ENCODE data around the gene NCK2. TPM values are rescaled to one million over a fixed set of nuclear protein-coding genes. Genes with fewer than 3 reads are reported as not detected.

NCK2 gene
- total and polyA plus RNA-seq, 2 of the 4 experiments (the other 2 are of a cell fraction), result 15.8 to 22.2 TPM

- H2BK20ac ChIP-seq (ENCODE audit: low read depth, low read length), result no peak overlapping the region
- H3K9me1 ChIP-seq (ENCODE audit: insufficient read depth, low read length), result peaks cover 3% of the 10 kb centered on the region; the same call in 1 of the 2 replicates
- in situ Hi-C loops (cut with MboI; ENCODE audit: low sequenced_read_pairs) (no loop called here), intact Hi-C loops (cut with micrococcal nuclease) (no loop called here), dilution Hi-C loops (cut with HindIII; ENCODE audit: low sequenced_read_pairs, unreplicated experiment) (no loop called here)
- H2AFZ ChIP-seq (replicated peaks; ENCODE audit: low read length, poor library complexity), result no peak overlapping the region
- no peak overlapping the region for H2BK120ac ChIP-seq (ENCODE audit: low read depth, low read length)
- H3K18ac ChIP-seq (ENCODE audit: low read depth, low read length), result no peak overlapping the region
- no peak overlapping the region for H4K5ac ChIP-seq (ENCODE audit: low read depth, low read length)
- H2AK9ac ChIP-seq (replicated peaks; ENCODE audit: low read depth, low read length, poor library complexity), result no peak overlapping the region
- no TSS peak for BruUV-seq (replicated peaks)
- no peaks in the 10 kb centered on the region for H3K36me3 ChIP-seq (ENCODE audit: control insufficient read depth, insufficient read depth, low read length)
- H3K79me1 ChIP-seq (ENCODE audit: low read depth in 1 of 2, low read length in 2 of 2), result peaks cover 43 to 56% of the 10 kb centered on the region in 2 experiments
- H3K56ac ChIP-seq (ENCODE audit: extremely low read depth, insufficient read depth, low read length), result no peak overlapping the region
- H3K9me3 ChIP-seq (ENCODE audit: control insufficient read depth, insufficient read depth, low read length), result peaks cover 4% of the 10 kb centered on the region; the same call in 1 of the 2 replicates
- H3K9ac ChIP-seq (ENCODE audit: low read depth, low read length), result no peak overlapping the region
- peaks cover 28% of the 10 kb centered on the region for H4K20me1 ChIP-seq (ENCODE audit: insufficient read depth, low read length)
- ATAC-seq (ENCODE audit: low read depth) (no peak), DNase-seq (no peak)
- 80% methylated on average over 3 of the region's 4 CpGs; no CpG with 5 or more reads in 1 of the 2 experiments for WGBS, 2 experiments (ENCODE audit: extremely low coverage in 2 of 2, insufficient read length in 1 of 2)
- peaks cover 3% of the 10 kb centered on the region for H3K4me1 ChIP-seq (ENCODE audit: control insufficient read depth, insufficient read depth, low read length)
- H2BK5ac ChIP-seq (ENCODE audit: low read depth, low read length, poor library complexity, severe bottlenecking), result no peak overlapping the region
- no peak overlapping the region for H2AK5ac ChIP-seq (ENCODE audit: low read depth, low read length)
- H3K4me2 ChIP-seq (ENCODE audit: low read depth, low read length), result no peak overlapping the region
- TF ChIP-seq USF2 (IDR thresholded peaks at IDR 0.05; ENCODE audit: low read depth, low read length), result no peak
- TF ChIP-seq RAD21 (IDR thresholded peaks at IDR 0.05; ENCODE audit: low read length), result no peak
- no peak for TF ChIP-seq ELK1 (IDR thresholded peaks at IDR 0.05; ENCODE audit: borderline replicate concordance, low read depth, low read length)
- TF ChIP-seq MAZ (IDR thresholded peaks at IDR 0.05; ENCODE audit: borderline replicate concordance, low read depth, low read length), result no peak
- no peak for TF ChIP-seq RCOR1 (IDR thresholded peaks at IDR 0.05; ENCODE audit: insufficient replicate concordance, low read length)
- no peak for TF ChIP-seq RFX5 (IDR thresholded peaks at IDR 0.05; ENCODE audit: low read depth, low read length)
- no peak for TF ChIP-seq SMC3 (IDR thresholded peaks at IDR 0.05; ENCODE audit: low read depth, low read length)
- no peak for TF ChIP-seq POLR2A (IDR thresholded peaks at IDR 0.05; ENCODE audit: low read depth, low read length)
- no peak for TF ChIP-seq MAFK (IDR thresholded peaks at IDR 0.05; ENCODE audit: low read depth, low read length)
- no peak for TF ChIP-seq NFE2L2 (IDR thresholded peaks at IDR 0.05; ENCODE audit: low read depth, low read length)
- no peak for TF ChIP-seq CTCF (conservative IDR thresholded peaks at IDR 0.05; ENCODE audit: low read depth, low read length)
- no peak for TF ChIP-seq CHD1 (IDR thresholded peaks at IDR 0.05; ENCODE audit: low read depth, low read length)
- TF ChIP-seq MXI1 (IDR thresholded peaks at IDR 0.05; ENCODE audit: borderline replicate concordance, low read depth, low read length), result no peak
- TF ChIP-seq CEBPB (IDR thresholded peaks at IDR 0.05; ENCODE audit: low read depth, low read length), result no peak
- TF ChIP-seq FOS (IDR thresholded peaks at IDR 0.05; ENCODE audit: low read depth, low read length), result no peak
- no peak for TF ChIP-seq BHLHE40 (IDR thresholded peaks at IDR 0.05; ENCODE audit: low read depth, low read length)
- ChIA-PET CTCF (no interaction called here), POLR2A (ENCODE audit: unreplicated experiment) (no interaction called here)
- H3K27me3 ChIP-seq (ENCODE audit: control insufficient read depth, insufficient read depth, low read length), result no peaks in the 10 kb centered on the region
- no peak overlapping the region for H3K4me3 ChIP-seq (ENCODE audit: insufficient read depth, low read depth, low read length)
- H3K4ac ChIP-seq (ENCODE audit: low read depth, low read length), result no peak overlapping the region
- no peak overlapping the region for H4K8ac ChIP-seq (ENCODE audit: low read depth in 2 of 2, low read length in 2 of 2)
- no peak overlapping the region for H3K27ac ChIP-seq (ENCODE audit: insufficient read depth, low read length)
- H4K91ac ChIP-seq (ENCODE audit: insufficient read depth, low read depth, low read length), result no peak overlapping the region
- H3K23ac ChIP-seq (ENCODE audit: low read depth, low read length), result no peak overlapping the region
- H3K14ac ChIP-seq (replicated peaks; ENCODE audit: low read depth, low read length), result no peak overlapping the region
- no peak overlapping the region for H2BK15ac ChIP-seq (ENCODE audit: low read depth, low read length)
These were observed 95.1 kb downstream of the NCK2 start for GRCh38 chr2:105839793-105840192.

All from IMR-90 (cell line).